Measurements from ENCODE around the gene TMEM81. TPM values are rescaled to one million over a fixed set of nuclear protein-coding genes. Genes with fewer than 3 reads are reported as not detected.

The TMEM81 gene
- total RNA-seq, 2 donors from 2014 or later, result 4.9 to 6.2 TPM

DNA sequence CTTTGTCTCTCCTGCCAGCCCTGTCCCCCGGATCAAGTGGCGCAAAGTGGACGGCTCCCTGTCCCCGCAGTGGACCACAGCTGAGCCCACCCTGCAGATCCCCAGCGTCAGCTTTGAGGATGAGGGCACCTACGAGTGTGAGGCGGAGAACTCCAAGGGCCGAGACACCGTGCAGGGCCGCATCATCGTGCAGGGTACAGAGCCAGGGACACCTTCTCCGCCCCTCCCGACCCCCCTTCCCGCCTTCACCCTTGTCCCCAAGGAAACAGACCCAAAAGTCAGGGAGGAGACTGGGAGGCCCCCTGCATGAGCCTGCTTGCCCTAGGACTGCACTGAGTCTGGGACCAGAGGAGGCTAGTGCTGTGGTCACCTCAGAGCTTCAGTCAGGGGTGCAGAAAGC is 23.0 kb downstream of the TMEM81 start:
- no peaks in the 10 kb centered on the region for H3K36me3 ChIP-seq (ENCODE audit: control insufficient read depth, insufficient read depth, low read length)
- WGBS, 2 experiments (ENCODE audit: insufficient coverage in 1 of 2, insufficient read length in 1 of 2), result 75 to 78% methylated on average over 13 to 14 of the region's 14 CpGs
- H3K4me3 Mint-ChIP-seq, result no peak overlapping the region
- H3K4me3 ChIP-seq (ENCODE audit: low read length), result no peak overlapping the region
- TF ChIP-seq, protein P1, sequence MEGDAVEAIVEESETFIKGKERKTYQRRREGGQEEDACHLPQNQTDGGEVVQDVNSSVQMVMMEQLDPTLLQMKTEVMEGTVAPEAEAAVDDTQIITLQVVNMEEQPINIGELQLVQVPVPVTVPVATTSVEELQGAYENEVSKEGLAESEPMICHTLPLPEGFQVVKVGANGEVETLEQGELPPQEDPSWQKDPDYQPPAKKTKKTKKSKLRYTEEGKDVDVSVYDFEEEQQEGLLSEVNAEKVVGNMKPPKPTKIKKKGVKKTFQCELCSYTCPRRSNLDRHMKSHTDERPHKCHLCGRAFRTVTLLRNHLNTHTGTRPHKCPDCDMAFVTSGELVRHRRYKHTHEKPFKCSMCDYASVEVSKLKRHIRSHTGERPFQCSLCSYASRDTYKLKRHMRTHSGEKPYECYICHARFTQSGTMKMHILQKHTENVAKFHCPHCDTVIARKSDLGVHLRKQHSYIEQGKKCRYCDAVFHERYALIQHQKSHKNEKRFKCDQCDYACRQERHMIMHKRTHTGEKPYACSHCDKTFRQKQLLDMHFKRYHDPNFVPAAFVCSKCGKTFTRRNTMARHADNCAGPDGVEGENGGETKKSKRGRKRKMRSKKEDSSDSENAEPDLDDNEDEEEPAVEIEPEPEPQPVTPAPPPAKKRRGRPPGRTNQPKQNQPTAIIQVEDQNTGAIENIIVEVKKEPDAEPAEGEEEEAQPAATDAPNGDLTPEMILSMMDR (conservative IDR thresholded peaks at IDR 0.05), result no peak
- no peaks in the 10 kb centered on the region for H3K27me3 ChIP-seq (ENCODE audit: control insufficient read depth, insufficient read depth, low read length, poor library complexity, severe bottlenecking)
- DNase-seq, result no peak
- no peaks in the 10 kb centered on the region for H3K9me3 Mint-ChIP-seq
- H3K4me1 Mint-ChIP-seq, result no peaks in the 10 kb centered on the region
- H3K9ac ChIP-seq (ENCODE audit: extremely low read depth, low read length, poor library complexity, severe bottlenecking), result no peak overlapping the region
- H3K27me3 Mint-ChIP-seq (ENCODE audit: insufficient read depth), result peaks cover 9% of the 10 kb centered on the region
- H3K4me1 ChIP-seq (ENCODE audit: control insufficient read depth, insufficient read depth, low read length), result no peaks in the 10 kb centered on the region
- no peaks in the 10 kb centered on the region for H3K36me3 Mint-ChIP-seq (ENCODE audit: low read depth)
- H3K27ac Mint-ChIP-seq, result no peak overlapping the region
- no peak overlapping the region for H3K27ac ChIP-seq (ENCODE audit: low read depth, low read length)
- H3K9me3 ChIP-seq (ENCODE audit: control insufficient read depth, low read length), result no peaks in the 10 kb centered on the region

DNA sequence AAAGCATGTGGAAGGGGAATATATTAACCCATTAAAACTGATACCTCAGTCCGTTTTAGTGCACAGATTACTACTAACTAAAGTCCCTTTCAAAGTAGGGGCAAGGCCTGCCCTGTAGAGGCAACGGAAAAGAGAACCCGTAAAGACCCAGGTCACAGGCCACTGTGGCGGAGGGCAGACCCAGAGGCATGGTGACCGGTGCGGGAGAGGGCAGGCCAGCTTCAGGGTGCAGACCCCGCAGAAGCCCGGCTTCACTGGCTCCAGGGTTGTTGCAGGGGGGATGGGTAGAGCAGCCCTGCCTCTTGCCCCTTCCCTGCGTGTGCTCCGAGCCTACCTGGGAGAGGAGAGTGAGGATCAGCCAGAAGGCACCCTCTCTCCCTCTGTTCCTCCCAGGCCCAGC is 23.5 kb downstream of the TMEM81 start:
- Mint-ChIP-seq H3K4me3 (no peak overlapping the region), H3K27me3 (ENCODE audit: insufficient read depth) (peaks cover 9% of the 10 kb centered on the region)
- 87 to 93% methylated on average over 6 to 10 of the region's 10 CpGs for WGBS, 2 experiments (ENCODE audit: insufficient coverage in 1 of 2, insufficient read length in 1 of 2)

DNA sequence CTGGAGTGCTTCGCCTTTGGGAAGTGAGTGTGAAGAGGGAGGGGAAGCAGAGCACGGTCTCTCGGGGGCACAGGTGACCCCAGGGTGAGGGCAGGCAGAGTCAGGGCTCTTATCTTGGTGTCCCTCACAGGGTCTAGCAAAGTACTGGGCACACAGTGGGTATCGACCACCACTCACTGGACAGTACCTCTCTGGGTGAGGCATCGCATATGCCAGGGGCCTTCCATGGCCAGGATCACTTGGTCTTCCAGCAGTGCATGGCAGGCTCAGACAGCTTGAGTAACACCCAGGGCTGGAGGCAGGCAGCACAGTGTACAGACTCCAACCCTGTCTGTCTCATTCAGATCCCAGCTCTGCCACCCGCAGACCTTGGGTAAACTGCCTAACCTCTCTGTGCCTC is 24.6 kb downstream of the TMEM81 start:
- H3K27me3 Mint-ChIP-seq (ENCODE audit: insufficient read depth), result peaks cover 16% of the 10 kb centered on the region
- DNase-seq, result no peak

More for the DNA sequence above, 23.5 kb downstream of the TMEM81 start:
- TF ChIP-seq, protein P1 (conservative IDR thresholded peaks at IDR 0.05), result no peak
- H3K4me1 Mint-ChIP-seq, result no peaks in the 10 kb centered on the region
- no peaks in the 10 kb centered on the region for H3K9me3 Mint-ChIP-seq
- no peak overlapping the region for H3K27ac Mint-ChIP-seq
- Histone ChIP-seq H3K4me1 (ENCODE audit: control insufficient read depth, insufficient read depth, low read length) (no peaks in the 10 kb centered on the region), H3K27me3 (ENCODE audit: control insufficient read depth, insufficient read depth, low read length, poor library complexity, severe bottlenecking) (no peaks in the 10 kb centered on the region), H3K36me3 (ENCODE audit: control insufficient read depth, insufficient read depth, low read length) (no peaks in the 10 kb centered on the region), H3K4me3 (ENCODE audit: low read length) (no peak overlapping the region), H3K9ac (ENCODE audit: extremely low read depth, low read length, poor library complexity, severe bottlenecking) (no peak overlapping the region), H3K9me3 (ENCODE audit: control insufficient read depth, low read length) (no peaks in the 10 kb centered on the region), H3K27ac (ENCODE audit: low read depth, low read length) (no peak overlapping the region)
- H3K36me3 Mint-ChIP-seq (ENCODE audit: low read depth), result no peaks in the 10 kb centered on the region
- DNase-seq, result no peak

More for the DNA sequence above, 24.6 kb downstream of the TMEM81 start:
- no peaks in the 10 kb centered on the region for H3K4me1 ChIP-seq (ENCODE audit: control insufficient read depth, insufficient read depth, low read length)
- WGBS, 2 experiments (ENCODE audit: insufficient coverage in 1 of 2, insufficient read length in 1 of 2), result 90 to 100% methylated on average over 2 to 6 of the region's 6 CpGs
- Mint-ChIP-seq H3K9me3 (no peaks in the 10 kb centered on the region), H3K4me3 (no peak overlapping the region), H3K36me3 (ENCODE audit: low read depth) (no peaks in the 10 kb centered on the region), H3K27ac (no peak overlapping the region), H3K4me1 (no peaks in the 10 kb centered on the region)
- H3K27me3 ChIP-seq (ENCODE audit: control insufficient read depth, insufficient read depth, low read length, poor library complexity, severe bottlenecking), result no peaks in the 10 kb centered on the region
- no peak overlapping the region for H3K4me3 ChIP-seq (ENCODE audit: low read length)
- H3K9ac ChIP-seq (ENCODE audit: extremely low read depth, low read length, poor library complexity, severe bottlenecking), result no peak overlapping the region
- TF ChIP-seq, protein P1 (conservative IDR thresholded peaks at IDR 0.05), result no peak
- no peak overlapping the region for H3K27ac ChIP-seq (ENCODE audit: low read depth, low read length)
- no peaks in the 10 kb centered on the region for H3K9me3 ChIP-seq (ENCODE audit: control insufficient read depth, low read length)
- H3K36me3 ChIP-seq (ENCODE audit: control insufficient read depth, insufficient read depth, low read length), result no peaks in the 10 kb centered on the region

Measured in endodermal cell (in vitro differentiated cells).